ENCODE data around the gene LDB2. TPM values are rescaled to one million over a fixed set of nuclear protein-coding genes. Genes with fewer than 3 reads are reported as not detected.

Gene LDB2
- total RNA-seq, 1 donor from 2014 or later: 53.2 TPM

DNA sequence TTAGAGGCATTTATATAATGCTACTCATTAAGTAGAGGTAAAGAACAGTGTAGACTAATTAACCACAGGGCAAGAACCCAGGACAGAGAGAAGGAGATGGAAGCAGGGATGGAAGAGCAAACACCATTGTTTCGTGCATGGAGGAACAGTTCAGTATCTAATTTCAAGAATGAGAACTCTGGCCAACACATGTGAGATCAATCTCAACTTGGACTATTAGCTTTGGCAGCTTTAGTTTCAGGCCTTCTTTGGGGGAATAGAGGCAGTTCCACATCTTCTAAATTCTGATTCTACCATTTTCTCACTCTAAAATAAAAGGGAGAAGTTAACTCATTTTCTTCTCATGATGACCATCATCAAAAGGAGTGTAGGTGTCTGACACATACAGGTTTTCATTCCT lies 207.0 kb downstream of the LDB2 start:
- no peak for DNase-seq (ENCODE audit: low spot score)

DNA sequence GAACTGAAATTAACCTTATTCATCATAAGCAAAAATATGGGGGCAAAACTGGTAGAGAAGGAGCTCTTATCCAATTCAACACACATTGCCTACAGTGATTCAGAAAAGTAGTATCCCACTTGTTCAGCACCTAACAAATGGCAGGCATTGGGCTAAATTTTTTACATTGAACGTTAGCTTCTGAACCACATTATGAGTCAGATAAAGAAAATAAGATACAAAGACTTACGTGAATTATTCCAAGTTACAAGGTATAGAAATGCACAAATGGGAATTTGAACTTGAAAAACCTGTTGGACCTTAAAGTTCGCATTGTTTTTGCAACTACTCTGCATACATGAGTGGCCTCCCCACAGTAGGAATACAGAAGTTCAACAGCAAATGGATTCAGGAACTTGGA lies 210.6 kb downstream of the LDB2 start:
- no peak for DNase-seq (ENCODE audit: low spot score)

DNA sequence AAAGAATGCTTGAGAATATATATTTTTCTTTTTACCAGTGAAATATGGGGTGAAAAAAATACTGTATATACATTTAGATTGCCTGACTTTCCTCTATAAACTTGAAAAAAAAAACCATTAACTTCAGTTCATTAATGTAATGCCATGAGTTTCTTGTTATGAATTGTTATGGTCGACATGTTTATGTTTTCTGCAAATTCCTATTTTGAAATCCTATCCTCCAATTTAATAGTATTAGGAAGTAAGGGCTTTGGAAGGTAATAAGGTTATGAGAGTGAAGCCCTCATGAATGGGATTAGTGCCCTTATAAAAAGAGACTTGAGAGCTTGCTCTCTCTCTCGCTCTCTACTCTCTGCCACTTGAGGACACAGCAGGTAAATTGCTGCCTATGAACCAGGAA lies 211.4 kb downstream of the LDB2 start:
- no peak for DNase-seq (ENCODE audit: low spot score)

DNA sequence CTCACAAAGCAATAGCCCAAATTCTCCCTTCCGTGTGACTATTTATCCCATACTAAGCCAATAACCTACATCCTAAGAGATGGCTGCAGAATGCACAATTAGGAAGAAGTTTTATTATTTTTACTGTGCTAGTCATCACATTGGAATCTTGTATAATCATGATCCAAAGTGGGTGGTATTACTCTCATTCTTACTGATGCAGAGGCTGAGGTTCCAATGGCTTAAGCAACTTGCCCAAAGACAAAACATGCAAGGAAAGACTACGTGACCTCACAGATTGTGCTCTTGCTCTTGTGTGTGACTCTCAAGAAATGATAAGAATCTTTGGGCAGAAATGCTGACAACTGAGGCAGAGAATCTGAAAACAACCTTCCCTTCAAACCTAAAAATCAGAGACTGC lies 212.2 kb downstream of the LDB2 start:
- no peak for DNase-seq (ENCODE audit: low spot score)

DNA sequence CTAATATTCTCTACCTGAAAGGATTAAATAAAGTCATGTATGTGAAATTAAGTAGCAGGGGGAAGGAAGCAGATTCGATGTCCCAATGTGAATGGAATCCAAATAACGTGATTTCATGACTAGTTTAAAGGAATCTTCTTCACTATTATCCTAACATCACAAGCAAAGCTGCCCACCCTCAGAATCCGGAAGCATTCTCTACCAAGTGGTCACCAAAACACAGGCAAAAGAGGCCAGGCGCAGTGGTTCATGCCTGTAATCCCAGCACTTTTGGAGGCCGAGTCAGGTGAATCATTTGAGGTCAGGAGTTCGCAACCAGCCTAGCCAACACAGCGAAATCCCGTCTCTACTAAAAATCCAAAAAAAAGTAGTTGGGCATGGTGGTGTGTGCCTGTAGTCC lies 212.9 kb downstream of the LDB2 start:
- no peak for DNase-seq (ENCODE audit: low spot score)

DNA sequence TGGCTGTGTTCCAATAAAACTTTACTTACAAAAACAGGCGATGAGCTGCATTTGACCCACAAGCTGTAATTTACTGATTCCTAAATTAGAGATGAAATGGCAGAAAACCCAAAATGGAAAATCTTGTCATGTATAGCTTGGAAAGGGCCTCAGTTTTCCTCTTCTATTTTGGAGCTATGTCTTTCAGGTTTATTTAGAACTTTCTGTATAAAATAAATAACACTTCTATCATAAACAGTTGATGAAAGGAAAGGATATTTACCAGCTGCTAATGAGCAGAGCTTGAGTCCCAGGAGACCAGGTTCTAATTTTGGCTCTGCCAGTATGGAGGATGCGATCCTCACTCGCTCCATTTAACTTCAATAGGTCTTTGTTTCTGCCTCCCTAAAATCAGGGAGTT lies 213.5 kb downstream of the LDB2 start:
- DNase-seq (ENCODE audit: low spot score): no peak

DNA sequence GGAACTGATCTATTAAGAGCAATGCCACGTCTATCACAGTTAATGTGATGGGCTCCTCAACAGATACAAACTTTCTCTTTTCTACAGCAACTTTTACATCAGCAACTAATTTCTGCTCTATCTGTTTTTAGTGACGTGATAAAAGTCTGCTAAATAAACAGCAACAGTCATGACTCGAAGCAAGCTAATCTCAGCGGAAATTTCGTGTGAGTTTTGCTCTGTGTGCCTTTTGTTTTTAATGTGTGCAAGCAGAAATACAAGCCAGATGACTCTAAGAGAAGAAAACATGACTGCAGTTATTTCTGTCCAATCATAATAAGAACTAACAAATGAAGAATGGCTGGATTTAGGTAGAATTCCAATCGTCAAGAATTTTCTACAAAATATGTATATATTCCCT lies 214.3 kb downstream of the LDB2 start:
- DNase-seq (ENCODE audit: low spot score): no peak

DNA sequence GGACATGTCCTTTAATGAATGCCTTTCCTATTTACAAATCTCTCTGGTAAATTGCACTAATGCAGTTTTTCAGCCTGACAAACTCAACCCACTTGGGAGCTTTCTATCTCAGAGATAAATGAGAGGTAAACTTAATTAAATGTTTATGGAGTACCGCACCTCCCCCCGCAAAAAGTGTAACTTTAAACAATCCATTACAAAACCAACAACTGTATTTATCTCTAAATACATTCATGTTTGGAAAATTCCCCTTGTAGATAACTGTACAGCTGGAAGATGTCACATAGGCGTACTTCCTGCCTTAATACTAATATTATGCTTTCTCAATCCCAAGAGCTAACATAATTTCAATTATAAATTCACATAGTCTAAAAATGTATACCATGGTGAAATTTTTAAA lies 215.5 kb downstream of the LDB2 start:
- no peak for DNase-seq (ENCODE audit: low spot score)

DNA sequence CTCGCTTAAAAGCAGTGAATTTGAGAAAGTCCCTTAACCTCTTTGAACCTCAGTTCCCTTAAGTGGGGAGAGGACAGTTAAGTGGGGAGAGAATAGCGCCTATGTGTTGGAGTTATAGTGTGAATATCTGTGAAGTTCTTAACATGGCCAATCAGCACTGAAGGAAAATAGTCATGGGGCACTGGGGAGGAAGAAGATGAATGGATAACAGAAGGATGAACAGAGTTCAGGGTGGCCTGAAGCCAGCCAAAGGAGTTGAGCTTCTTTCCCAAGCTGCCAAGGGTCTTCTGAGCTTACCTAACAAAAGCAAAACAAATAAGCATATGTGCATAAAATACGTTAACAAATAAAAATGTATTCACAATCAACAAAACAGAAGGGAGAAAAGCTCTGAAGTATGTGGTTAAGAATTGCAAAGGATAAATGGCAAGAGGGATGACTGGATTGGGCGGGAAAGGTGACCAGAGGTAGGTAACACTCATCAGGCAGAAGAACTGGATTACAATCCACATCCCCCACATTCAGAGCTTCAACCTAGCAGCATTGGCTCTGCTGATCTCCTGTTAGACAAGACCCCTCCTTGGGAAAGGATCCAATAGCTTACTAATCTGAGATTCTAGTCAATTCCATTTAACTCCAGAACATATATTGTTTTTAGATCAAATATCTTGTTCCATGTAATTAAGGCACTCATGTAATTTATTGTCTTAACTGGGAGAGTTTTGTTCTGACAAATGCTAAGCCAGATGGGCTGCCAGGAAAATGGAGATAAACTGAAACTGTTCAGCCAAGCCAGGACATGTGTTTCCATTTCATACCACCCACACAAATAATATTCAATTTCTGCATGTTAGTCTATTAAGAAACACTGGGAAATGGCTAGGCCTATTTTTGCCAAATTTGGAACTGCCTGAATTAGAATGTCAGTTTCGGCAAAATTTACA lies 221.2 kb downstream of the LDB2 start:
- DNase-seq (ENCODE audit: low spot score): no peak

DNA sequence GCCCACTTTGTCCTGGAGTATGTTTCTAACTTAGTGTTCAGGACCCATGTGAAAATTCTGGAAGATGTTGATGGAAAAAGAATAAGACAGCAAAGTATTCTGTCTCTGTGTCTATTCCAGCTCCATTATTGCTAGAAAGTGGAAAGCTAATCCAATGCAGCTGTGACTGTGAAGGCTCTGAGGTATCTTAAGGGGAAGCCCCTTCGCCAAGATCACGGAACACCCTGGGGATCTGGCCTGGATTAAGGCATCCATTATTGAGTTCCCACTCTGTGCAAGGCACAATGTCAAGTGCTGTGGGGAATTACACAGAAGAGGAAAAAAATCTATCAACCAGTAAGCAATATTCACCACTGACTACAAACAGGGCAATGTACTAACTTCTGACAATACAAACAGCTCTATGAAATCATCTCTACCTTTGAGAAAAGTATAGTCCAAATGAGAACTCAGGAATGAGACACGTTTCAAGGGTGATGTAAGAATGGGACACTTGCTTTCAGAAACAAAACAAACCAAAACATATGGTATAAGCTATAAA lies 222.1 kb downstream of the LDB2 start:
- no peak for DNase-seq (ENCODE audit: low spot score)

DNA sequence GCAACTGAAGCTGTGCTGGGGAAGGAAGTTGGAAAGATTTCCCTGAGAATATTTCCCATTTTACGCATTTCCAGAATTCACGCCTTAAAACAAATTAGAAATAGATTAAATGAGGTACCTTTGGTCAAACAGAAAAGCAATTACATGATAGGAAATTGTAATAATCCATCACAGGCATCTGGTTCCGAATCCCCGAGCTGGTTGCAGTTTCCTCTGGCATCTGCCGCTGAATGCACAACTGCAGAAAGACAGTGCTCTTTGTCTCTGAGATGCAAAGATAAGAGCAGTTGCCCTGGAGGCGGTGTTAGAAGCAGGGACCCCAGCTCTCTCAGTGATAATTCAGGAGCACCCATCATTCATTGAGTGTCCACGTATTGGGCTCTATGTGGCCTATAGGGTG lies 224.4 kb downstream of the LDB2 start:
- DNase-seq (ENCODE audit: low spot score): no peak

DNA sequence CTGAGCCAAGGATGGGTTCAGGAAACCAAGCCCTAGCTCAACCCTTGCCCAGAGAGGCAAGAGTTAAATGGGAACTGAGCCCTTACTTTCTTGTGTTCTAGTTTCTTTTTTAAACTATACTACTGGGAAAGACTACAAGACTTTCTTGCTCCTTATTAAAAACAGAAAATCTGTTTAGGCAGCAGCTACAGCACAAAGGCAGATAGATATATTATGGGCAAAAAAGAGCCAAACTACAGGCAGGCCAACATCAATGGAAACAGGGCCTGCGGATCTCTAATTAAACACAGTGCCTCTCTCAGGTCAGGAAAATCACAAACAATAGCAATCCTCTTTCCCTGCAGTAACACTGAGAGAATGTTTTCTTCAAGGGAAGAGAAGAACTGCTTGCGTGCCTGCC lies 226.0 kb downstream of the LDB2 start:
- no peak for DNase-seq (ENCODE audit: low spot score)

DNA sequence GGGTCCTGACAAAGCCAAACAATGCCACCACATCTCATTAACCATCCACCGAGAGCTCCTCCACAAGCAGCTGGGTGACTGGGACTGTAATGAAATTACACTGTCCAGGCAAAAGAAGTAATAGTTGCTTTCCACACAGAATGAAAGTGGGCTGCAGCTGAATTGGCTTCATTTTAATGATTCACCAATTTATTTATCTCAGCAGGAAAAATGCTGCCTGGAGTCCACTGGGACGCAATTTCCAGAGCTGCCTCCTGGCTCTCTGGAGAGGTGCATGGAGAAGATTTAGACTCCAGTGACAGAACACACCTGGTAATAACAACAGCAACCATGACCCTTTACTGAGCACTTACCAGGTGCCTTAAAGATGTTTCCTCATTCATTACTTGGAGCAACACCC lies 226.7 kb downstream of the LDB2 start:
- no peak for DNase-seq (ENCODE audit: low spot score)

DNA sequence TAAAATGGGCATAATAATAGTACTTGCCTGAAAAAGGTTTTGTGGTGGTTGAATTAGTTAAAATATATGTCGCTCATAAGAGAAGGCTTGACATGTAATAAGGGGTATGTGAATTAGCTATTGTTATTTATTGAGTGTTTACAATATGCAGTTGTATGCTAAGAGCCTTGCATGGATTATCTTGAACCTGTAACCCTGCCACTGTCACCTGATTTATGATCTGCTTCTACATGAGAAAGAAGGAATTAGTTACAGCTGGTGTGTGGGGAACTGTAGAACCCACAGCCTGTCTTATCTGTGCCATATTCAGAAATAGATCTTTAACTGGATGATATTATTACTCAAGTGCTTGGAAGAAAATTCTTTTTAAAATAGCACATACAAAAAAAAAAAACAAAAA lies 227.7 kb downstream of the LDB2 start:
- no peak for DNase-seq (ENCODE audit: low spot score)

DNA sequence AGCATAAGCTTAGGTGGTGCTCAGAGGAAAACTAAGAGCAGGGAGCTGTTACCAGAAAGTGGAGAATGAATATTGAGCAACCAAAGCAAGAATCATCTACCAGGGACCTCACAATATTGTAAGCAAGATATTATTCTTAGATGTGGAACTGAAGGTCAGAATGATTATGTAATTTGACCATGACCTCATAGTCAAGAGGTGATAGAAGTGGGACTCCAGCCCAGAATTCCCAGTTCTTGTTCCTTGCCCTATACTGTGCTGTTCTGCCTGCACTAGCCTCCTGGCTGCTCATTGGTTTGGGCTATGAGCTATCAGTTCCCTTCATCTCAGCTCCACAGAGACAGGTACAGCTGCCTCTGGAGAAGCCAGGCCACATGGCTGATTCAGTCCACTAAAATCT lies 229.4 kb downstream of the LDB2 start:
- no peak for DNase-seq (ENCODE audit: low spot score)

DNA sequence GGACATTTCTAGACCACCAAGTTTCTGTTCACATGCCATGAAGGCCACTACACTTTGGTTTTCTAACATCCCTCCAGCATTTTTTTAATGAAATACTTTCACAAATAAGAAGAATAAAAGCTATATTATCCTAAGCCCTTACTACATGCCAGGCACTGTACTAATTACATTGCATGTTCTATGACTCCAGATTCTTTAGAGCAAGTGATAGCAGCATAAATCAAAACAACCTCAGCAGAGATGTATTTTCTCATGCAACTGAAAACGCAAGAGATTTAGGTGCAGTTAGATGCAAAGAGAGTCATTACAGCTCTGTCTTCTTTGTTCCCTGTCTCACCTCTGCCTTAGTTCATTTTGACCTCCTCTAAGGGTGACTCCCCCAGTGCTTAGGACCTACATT lies 230.0 kb downstream of the LDB2 start:
- DNase-seq (ENCODE audit: low spot score): no peak

DNA sequence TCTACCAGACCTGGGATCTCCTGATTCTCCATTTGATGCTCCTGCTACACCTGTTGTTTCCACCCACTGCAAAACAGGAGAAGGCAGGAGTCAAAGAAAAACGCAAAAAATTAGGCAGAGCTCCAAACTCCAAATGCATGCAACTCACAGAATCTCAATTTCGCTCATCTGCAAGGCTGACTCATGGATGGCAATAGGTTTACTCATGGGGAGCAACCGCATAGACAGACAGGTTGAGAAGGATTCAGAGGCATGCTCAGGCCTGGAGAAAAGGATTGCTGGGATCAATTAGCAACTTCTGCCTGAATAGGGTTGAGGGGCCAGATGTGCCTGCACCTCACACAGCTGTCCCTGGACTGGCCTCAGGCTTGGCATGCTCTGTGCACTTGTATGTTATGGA lies 231.0 kb downstream of the LDB2 start:
- no peak for DNase-seq (ENCODE audit: low spot score)

DNA sequence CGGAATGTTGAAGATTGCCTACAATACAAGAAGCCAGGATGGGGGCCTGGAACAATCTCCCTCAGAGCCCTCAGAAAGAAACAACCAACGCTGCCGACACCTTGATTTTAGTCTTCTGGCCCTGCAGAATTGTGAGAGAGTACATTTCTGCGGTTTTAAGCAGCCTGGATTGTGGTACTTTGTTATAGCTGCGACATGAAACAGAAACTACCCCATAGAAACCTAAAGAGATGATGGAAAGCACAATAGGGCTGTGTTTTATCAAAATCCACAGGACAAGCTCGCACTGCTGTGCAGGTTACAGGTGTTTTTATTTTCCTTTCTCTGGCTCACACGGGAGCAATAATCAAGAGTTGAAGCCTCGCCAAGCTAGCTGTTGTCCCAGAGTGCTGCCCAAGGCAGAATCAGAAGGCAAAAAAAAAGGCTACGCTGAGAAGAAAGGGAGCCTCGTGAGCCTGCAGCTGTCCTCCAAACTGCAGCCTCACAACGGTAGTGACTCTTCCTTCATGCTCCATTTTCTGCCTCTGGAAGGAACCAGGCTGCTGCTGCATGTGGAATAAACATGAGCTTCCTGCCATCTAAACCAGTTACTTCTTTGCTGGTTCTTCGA lies 232.4 kb downstream of the LDB2 start:
- DNase-seq (ENCODE audit: low spot score): no peak

DNA sequence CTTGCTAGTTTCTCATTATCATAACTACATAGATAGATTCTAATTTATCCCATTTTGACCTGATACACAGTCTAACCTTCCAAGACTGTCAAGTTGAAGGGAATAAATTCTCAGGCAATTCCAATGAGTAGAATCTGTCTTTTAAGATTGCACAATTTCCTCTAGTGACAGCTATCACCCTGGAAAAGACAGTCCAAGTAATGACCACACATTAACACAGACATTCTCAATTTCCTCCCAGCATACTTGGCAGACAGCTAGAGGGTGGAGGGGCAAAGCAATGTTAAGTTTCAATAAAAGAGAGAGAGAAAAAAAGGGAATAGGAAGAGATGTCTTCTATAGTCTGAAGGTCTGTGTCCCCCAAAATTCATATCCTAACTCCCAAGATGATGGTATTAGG lies 234.7 kb downstream of the LDB2 start:
- DNase-seq (ENCODE audit: low spot score): no peak

DNA sequence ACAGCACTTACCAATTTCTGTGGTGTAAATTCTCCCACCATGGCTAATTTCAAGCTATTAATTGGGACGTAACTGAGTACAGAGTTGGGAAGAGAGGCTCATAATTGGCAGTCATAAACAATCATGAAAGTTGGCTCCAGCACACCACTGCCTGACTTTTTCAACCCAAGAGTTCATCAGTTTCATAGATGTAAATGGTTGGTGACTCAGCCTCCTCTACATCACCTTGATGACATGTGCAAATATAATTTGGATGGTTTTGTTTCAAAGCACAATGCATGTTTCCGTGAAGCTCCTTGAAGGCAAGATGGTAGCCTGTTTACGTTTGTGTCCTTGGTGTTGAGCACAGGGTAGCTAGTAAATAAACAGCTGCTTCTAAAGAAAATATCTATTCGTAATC lies 235.1 kb downstream of the LDB2 start:
- DNase-seq (ENCODE audit: low spot score): no peak

DNA sequence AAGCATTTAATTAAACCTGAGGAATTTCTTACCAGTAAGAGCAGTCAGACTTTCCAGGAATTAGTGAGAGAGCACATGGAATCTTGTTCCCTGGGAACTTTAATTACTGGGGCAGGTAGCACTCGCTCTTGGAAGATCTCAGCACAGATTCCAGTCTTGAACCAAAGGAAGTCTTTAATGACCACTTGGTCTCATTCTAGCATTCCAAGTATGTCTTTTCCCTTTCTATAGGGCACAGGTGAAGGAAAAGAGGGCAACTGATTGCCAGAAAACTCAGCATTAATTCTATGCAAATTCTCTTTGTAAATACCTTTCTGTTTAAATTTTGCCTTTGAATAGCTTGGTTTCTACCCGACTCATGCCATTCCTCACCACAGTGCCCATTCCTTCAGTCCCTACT lies 236.6 kb downstream of the LDB2 start:
- DNase-seq (ENCODE audit: low spot score): no peak

DNA sequence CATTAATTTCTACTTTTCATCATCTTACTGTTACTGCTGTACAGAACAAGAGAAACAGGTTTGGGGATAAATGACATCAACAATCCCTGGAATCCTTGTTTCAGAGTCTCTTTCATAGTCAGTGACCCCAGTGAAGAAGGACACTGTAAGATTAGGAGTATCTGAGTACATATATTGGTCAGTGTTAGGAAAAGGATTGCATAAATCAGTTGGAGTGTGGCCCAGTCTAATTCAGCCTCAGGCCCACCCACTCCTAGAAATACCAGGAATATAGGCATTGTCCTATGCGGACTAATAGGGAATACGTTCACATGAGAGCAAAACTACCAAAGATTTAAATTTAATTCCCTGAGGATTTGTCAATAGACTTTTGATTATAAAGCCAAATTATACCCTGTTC lies 237.8 kb downstream of the LDB2 start:
- DNase-seq (ENCODE audit: low spot score): no peak

DNA sequence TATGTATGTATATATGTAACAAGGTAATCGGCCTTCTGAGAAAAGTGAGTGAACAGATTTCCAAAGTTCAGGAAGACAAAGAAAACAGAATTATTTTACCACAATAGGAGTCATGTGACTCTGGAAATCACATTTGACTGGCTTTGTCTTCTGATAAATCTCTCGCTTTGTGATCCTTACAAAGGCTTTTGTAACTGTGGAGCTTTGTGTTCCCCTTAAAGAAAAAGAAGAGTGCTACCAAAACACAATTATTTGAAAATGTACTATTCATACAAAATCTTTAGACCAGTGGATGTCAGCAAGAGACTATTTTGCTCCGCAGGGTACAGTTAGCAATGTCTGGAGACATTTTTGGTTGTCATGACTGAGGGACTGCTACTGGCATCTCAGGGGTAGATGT lies 238.8 kb downstream of the LDB2 start:
- no peak for DNase-seq (ENCODE audit: low spot score)

Data from mesenteric fat pad (tissue), 1 donor.